Trophoblast cell (in vitro differentiated cells and primary cell): Measurements from ENCODE around the gene DOCK3.
A peak's percentile ranks its signal among the peaks of the same experiment; 100 is the strongest.

Experiments
- DNase-seq, 2 donors: peaks; one replicate each; pipeline ENCODE4 v3.0.0-alpha.2; 2016
- H2AFZ ChIP-seq: 2 replicates; pipeline ENCODE4 v1.6.1; 2013; ENCODE audit warnings: low read length, moderate library complexity, mild to moderate bottlenecking; ENCODE audit not compliant: insufficient read depth, poor library complexity
- H2AK5ac ChIP-seq: 2 replicates; pipeline ENCODE4 v1.6.1; 2013; ENCODE audit warnings: mild to moderate bottlenecking, low read length
- H2BK120ac ChIP-seq: 2 replicates; pipeline ENCODE4 v1.6.1; 2013; ENCODE audit warnings: low read length, mild to moderate bottlenecking, moderate library complexity; ENCODE audit not compliant: insufficient read depth, poor library complexity
- H2BK12ac ChIP-seq: 2 replicates; pipeline ENCODE4 v1.6.1; 2013; ENCODE audit warnings: mild to moderate bottlenecking, low read length, moderate library complexity
- H2BK5ac ChIP-seq: 2 replicates; pipeline ENCODE4 v1.6.1; 2013; ENCODE audit warnings: low read length, low read depth, moderate library complexity, mild to moderate bottlenecking; ENCODE audit not compliant: poor library complexity
- H3K14ac ChIP-seq: 2 replicates; pipeline ENCODE4 v1.6.1; 2013; ENCODE audit warnings: mild to moderate bottlenecking, low read length
- H3K18ac ChIP-seq: 2 replicates; pipeline ENCODE4 v1.6.1; 2013; ENCODE audit warnings: mild to moderate bottlenecking, low read length
- H3K23ac ChIP-seq: 2 replicates; pipeline ENCODE4 v1.6.1; 2013; ENCODE audit warnings: low read length
- H3K27ac ChIP-seq: 2 replicates; pipeline ENCODE4 v1.5.1; 2013; ENCODE audit warnings: low read depth, mild to moderate bottlenecking, inconsistent platforms, low read length, moderate library complexity
- H3K27me3 ChIP-seq: 2 replicates; pipeline ENCODE4 v1.6.1; 2013; ENCODE audit warnings: inconsistent platforms, mild to moderate bottlenecking, low read length, moderate library complexity; ENCODE audit not compliant: insufficient read depth
- H3K36me3 ChIP-seq, 2 experiments: 1 replicate in 1 of 2; 2 replicates in 1 of 2; pipeline ENCODE4 v1.6.1; 2013; ENCODE audit warnings: low read length in 2 of 2, mild to moderate bottlenecking in 2 of 2, moderate library complexity in 1 of 2; ENCODE audit not compliant: insufficient read depth in 2 of 2, control insufficient read depth in 1 of 2
- H3K4ac ChIP-seq: 2 replicates; pipeline ENCODE4 v1.6.1; 2013; ENCODE audit warnings: low read depth, mild to moderate bottlenecking, low read length, moderate library complexity
- H3K4me1 ChIP-seq, 2 experiments: 1 replicate in 1 of 2; 2 replicates in 1 of 2; pipeline ENCODE4 v1.6.1; 2013; ENCODE audit warnings: low read length in 2 of 2, mild to moderate bottlenecking in 2 of 2, moderate library complexity in 1 of 2; ENCODE audit not compliant: insufficient read depth in 2 of 2, control insufficient read depth in 1 of 2
- H3K4me2 ChIP-seq: 2 replicates; pipeline ENCODE4 v1.6.1; 2013; ENCODE audit warnings: inconsistent platforms, mild to moderate bottlenecking, low read length, moderate library complexity
- H3K4me3 ChIP-seq: 2 replicates; pipeline ENCODE4 v1.5.1; 2013; ENCODE audit warnings: mild to moderate bottlenecking, low read depth, low read length, inconsistent platforms
- H3K79me1 ChIP-seq: one replicate; pipeline ENCODE4 v1.6.1; 2013; ENCODE audit warnings: low read length
- H3K79me2 ChIP-seq: 2 replicates; pipeline ENCODE4 v1.6.1; 2013; ENCODE audit warnings: low read length, mild to moderate bottlenecking; ENCODE audit not compliant: control insufficient read depth, insufficient read depth, poor library complexity
- H3K9ac ChIP-seq: 2 replicates; pipeline ENCODE4 v1.6.1; 2013; ENCODE audit warnings: mild to moderate bottlenecking, low read length
- H3K9me3 ChIP-seq: 2 replicates; pipeline ENCODE4 v1.6.1; 2013; ENCODE audit warnings: low read depth, mild to moderate bottlenecking, control low read depth, inconsistent platforms, low read length; ENCODE audit not compliant: insufficient read depth
- H4K12ac ChIP-seq: 2 replicates; pipeline ENCODE4 v1.6.1; 2013; ENCODE audit warnings: low read depth, mild to moderate bottlenecking, low read length, moderate library complexity
- H4K8ac ChIP-seq: 2 replicates; pipeline ENCODE4 v1.6.1; 2013; ENCODE audit warnings: low read depth, mild to moderate bottlenecking, low read length, moderate library complexity
- H4K91ac ChIP-seq: one replicate; pipeline ENCODE4 v1.6.1; 2013; ENCODE audit warnings: low read depth, mild to moderate bottlenecking, low read length, moderate library complexity
- WGBS: extraction: QIAGEN DNeasy Blood & Tissue Kit; methylation state at CpG from one replicate; pipeline ENCODE4 v1.1.7; 2013; ENCODE audit warnings: missing lambda C conversion rate; ENCODE audit not compliant: insufficient read length, insufficient coverage; ENCODE audit errors: extremely low coverage; 5-methylcytosine and 5-hydroxymethylcytosine counted together

Gene DOCK3

GRCh38 chr3:51408021-51408420 is 733.3 kb downstream of the DOCK3 start:
- Histone ChIP-seq H3K4me1 (no peaks in the 10 kb centered on the region), H3K14ac (no peak overlapping the region), H4K8ac (no peak overlapping the region), H4K12ac (no peak overlapping the region), H3K4me3 (no peak overlapping the region), H2AFZ (no peak overlapping the region), H4K91ac (no peak overlapping the region), H2BK12ac (no peak overlapping the region), H3K9me3 (no peaks in the 10 kb centered on the region), H3K79me2 (no peaks in the 10 kb centered on the region), H3K9ac (no peak overlapping the region), H2AK5ac (no peak overlapping the region), H2BK5ac (no peak overlapping the region), H3K27ac (no peak overlapping the region), H3K79me1 (no peaks in the 10 kb centered on the region), H3K23ac (no peak overlapping the region), H2BK120ac (no peak overlapping the region), H3K4me2 (no peak overlapping the region), H3K4ac (no peak overlapping the region), H3K36me3 (peaks cover 6 to 16% of the 10 kb centered on the region in 2 experiments), H3K18ac (no peak overlapping the region), H3K27me3 (no peaks in the 10 kb centered on the region)
- peak in 1 of 2 donors; percentile 14 for DNase-seq
- no CpG with 5 or more reads among the region's 2 CpGs for WGBS

GRCh38 chr3:51408813-51409212 is 734.1 kb downstream of the DOCK3 start:
- H3K14ac ChIP-seq, result no peak overlapping the region
- H4K12ac ChIP-seq, result no peak overlapping the region
- H3K27ac ChIP-seq, result no peak overlapping the region
- no peak overlapping the region for H2AK5ac ChIP-seq
- DNase-seq, result no peak
- H4K8ac ChIP-seq, result no peak overlapping the region
- H2BK120ac ChIP-seq, result no peak overlapping the region
- no peaks in the 10 kb centered on the region for H3K79me1 ChIP-seq
- no peak overlapping the region for H3K4me3 ChIP-seq
- no peak overlapping the region for H3K4me2 ChIP-seq
- H3K9me3 ChIP-seq, result no peaks in the 10 kb centered on the region
- H3K18ac ChIP-seq, result no peak overlapping the region
- WGBS, result no CpG with 5 or more reads among the region's 2 CpGs
- H2BK12ac ChIP-seq, result no peak overlapping the region
- no peaks in the 10 kb centered on the region for H3K27me3 ChIP-seq
- no peaks in the 10 kb centered on the region for H3K79me2 ChIP-seq
- H3K4me1 ChIP-seq, result no peaks in the 10 kb centered on the region
- H2BK5ac ChIP-seq, result no peak overlapping the region
- no peak overlapping the region for H3K23ac ChIP-seq
- H3K36me3 ChIP-seq, result peaks cover 5 to 13% of the 10 kb centered on the region in 2 experiments
- no peak overlapping the region for H2AFZ ChIP-seq
- H3K4ac ChIP-seq, result no peak overlapping the region
- H4K91ac ChIP-seq, result no peak overlapping the region
- H3K9ac ChIP-seq, result no peak overlapping the region

- WGBS, result no CpG with 5 or more reads among the region's 3 CpGs
- Histone ChIP-seq H3K79me1 (no peaks in the 10 kb centered on the region), H3K9me3 (no peaks in the 10 kb centered on the region), H3K27ac (no peak overlapping the region), H3K9ac (no peak overlapping the region), H3K4ac (no peak overlapping the region), H3K27me3 (no peaks in the 10 kb centered on the region), H3K79me2 (no peaks in the 10 kb centered on the region), H3K4me2 (no peak overlapping the region), H4K12ac (no peak overlapping the region), H3K18ac (no peak overlapping the region), H3K36me3 (peaks cover 20 to 23% of the 10 kb centered on the region in 2 experiments), H3K4me3 (no peak overlapping the region), H2BK12ac (no peak overlapping the region), H2AK5ac (no peak overlapping the region), H2BK5ac (no peak overlapping the region), H3K4me1 (no peaks in the 10 kb centered on the region), H4K91ac (no peak overlapping the region), H3K23ac (no peak overlapping the region), H2AFZ (no peak overlapping the region), H4K8ac (no peak overlapping the region), H3K14ac (no peak overlapping the region), H2BK120ac (no peak overlapping the region)
- DNase-seq, result no peak
Observed at GRCh38 chr3:51422211-51422610, 747.5 kb downstream of the DOCK3 start.

- H3K27me3 ChIP-seq, result no peaks in the 10 kb centered on the region
- H3K79me2 ChIP-seq, result no peaks in the 10 kb centered on the region
- H3K4me2 ChIP-seq, result no peak overlapping the region
- H2BK12ac ChIP-seq, result no peak overlapping the region
- H3K23ac ChIP-seq, result no peak overlapping the region
- H3K9ac ChIP-seq, result no peak overlapping the region
- peaks cover 20 to 22% of the 10 kb centered on the region in 2 experiments for H3K36me3 ChIP-seq
- H3K27ac ChIP-seq, result no peak overlapping the region
- H3K9me3 ChIP-seq, result no peaks in the 10 kb centered on the region
- no peak overlapping the region for H2AK5ac ChIP-seq
- H3K4ac ChIP-seq, result no peak overlapping the region
- H2AFZ ChIP-seq, result no peak overlapping the region
- H3K18ac ChIP-seq, result no peak overlapping the region
- no peak overlapping the region for H3K4me3 ChIP-seq
- no peak overlapping the region for H2BK120ac ChIP-seq
- H4K12ac ChIP-seq, result no peak overlapping the region
- H3K79me1 ChIP-seq, result no peaks in the 10 kb centered on the region
- H2BK5ac ChIP-seq, result no peak overlapping the region
- no peak overlapping the region for H4K91ac ChIP-seq
- no peak overlapping the region for H4K8ac ChIP-seq
- H3K4me1 ChIP-seq, result no peaks in the 10 kb centered on the region
- no CpG with 5 or more reads among the region's 4 CpGs for WGBS
- DNase-seq, result no peak
- no peak overlapping the region for H3K14ac ChIP-seq
Observed at GRCh38 chr3:51426921-51427320, 752.2 kb downstream of the DOCK3 start.
